GM21528 (cell line): ENCODE measurements around the gene PAPSS2.
"Not testable (repeated sequence)": the region's sequence is repeated elsewhere in the genome, so short reads cannot be mapped to it uniquely, and the experiment has no call there.

Experiments used
- ATAC-seq: cut with Tn5 transposase; IDR thresholded peaks from one replicate; pipeline ENCODE4 v1.9.1; 2021; ENCODE audit warnings: mild to moderate bottlenecking, moderate library complexity; ENCODE audit not compliant: unreplicated experiment, low FRiP score

Gene PAPSS2

GRCh38 chr10:87659571-87660483, at the start of gene PAPSS2:
TSS of gene PAPSS2 (plus strand) at chr10:87659878. CDS start at chr10:87659982, 104 bp downstream.
- peak; percentile 37 for ATAC-seq

DNA sequence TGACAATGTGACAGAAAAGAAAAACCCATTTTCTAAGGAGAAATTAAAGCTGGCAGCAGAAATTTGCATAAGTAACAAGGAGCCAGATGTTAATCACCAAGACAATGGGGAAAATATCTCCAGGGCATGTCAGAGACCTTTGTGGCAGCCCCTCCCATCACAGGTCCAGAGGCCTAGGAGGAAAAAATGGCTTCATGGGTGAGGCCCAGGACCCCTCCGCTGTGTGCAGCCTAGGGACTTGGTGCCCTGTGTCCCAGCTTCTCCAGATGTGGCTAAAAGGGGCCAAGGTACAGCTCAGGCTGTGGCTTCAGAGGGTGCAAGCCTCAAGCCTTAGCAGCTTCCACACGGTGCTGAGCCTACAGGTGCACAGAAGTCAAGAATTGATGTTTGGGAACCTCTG, 48.3 kb upstream of the PAPSS2 start:
- not testable (repeated sequence) for ATAC-seq

- no peak for ATAC-seq
Measured at GRCh38 chr10:87612115-87612514, 47.6 kb upstream of the PAPSS2 start.

DNA sequence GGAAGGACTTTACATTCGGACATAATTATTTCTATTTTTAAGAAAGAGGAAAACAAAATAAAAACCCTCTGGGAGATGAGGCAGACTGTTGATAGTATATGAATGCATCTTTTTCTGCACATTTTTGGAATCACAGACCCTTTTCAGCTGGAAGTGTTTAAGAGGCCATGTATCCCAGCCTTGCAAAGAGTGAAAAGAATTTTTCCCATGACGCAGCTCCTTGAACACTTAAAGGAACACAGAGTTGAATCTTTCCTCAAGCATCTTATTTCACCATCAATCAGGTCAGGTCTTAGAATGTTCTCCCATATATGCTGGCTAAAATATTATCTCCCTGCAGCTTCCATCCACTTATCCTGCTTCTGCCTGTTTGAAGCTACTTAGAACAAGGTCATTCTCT, 45.9 kb upstream of the PAPSS2 start:
- no peak for ATAC-seq

- ATAC-seq, result no peak
Measured at GRCh38 chr10:87615856-87616255, 43.8 kb upstream of the PAPSS2 start.

DNA sequence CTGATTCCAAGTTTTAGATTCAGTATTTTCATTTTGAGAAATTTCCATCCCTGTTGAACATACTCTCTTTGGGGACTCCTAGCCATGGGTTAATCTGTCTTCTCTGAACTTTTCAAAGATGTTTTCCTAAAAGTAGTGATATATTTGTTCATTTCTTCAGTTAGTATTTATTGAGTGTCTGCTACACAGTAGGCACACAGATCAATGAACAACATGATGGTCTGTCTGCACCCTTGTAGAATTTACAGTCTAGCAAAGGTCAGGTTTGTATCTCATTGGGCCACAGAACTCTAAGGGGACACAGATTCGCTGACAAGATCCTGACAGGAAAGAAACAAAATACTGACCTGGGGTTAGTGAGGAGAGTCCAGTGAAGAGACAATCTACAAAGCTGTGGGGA, 42.2 kb upstream of the PAPSS2 start:
- no peak for ATAC-seq

- no peak for ATAC-seq
Measured at GRCh38 chr10:87618566-87619423, 40.9 kb upstream of the PAPSS2 start.

- no peak for ATAC-seq
Measured at GRCh38 chr10:87619705-87620104, 40.0 kb upstream of the PAPSS2 start.

DNA sequence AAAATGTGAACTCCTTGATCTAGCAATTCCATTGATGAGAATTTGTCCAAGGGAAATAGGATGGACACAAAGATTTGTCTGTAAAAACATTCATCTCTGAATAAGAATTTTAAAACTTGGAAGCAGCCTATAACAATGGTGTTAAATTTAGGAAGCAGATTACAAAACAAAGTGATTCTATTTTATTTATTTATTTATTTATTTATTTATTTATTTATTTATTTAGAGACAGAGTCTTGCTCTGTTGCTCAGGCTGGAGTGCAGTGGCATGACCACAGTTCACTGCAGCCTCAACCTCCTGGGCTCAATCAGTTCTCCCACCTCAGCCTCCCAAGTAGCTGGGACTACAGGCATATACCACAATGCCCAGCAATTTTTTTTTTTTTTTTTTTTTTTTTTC, 38.2 kb upstream of the PAPSS2 start:
- ATAC-seq, result not testable (repeated sequence)

GRCh38 chr10:87622314-87623004, 37.2 kb upstream of the PAPSS2 start:
- no peak for ATAC-seq

DNA sequence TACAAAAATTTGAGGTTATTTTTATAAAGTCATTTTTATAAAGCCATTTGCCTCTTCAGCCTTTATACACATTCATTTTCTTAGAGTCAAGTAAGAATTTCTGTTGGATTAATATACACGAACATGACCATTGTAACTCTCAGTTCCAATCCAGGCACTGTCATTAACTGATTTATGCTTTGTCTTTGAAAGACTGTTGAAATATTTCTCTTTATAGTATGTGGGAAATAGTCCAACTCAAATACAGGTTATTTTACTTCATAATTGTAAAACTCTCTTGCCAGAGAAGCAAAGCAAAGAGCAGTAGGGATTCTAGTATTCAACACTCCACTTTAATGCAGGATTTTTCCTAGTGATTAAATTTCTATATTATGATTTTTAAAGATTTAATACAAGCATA, 36.5 kb upstream of the PAPSS2 start:
- ATAC-seq, result no peak

DNA sequence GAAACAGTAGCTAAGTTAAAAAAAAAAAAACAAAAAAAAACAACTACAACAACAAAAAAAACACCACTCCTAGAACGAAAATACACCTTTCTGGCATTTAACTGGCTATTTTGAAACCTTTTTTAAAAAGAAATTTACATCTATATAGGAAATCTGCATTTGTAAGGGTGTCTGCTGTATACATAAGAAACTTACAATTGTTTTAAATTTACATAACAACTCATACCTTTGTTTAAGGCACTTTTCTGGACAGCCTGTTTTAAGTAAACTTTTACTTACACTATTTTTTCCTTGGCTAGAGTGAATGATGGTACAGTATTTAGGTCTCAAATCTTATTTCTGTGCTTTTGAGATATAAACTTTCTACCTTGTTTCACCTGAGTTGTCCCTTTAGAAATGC, 34.0 kb upstream of the PAPSS2 start:
- ATAC-seq, result no peak

GRCh38 chr10:87626422-87626892, 33.2 kb upstream of the PAPSS2 start:
- no peak for ATAC-seq

- no peak for ATAC-seq
Measured at GRCh38 chr10:87630171-87630570, 29.5 kb upstream of the PAPSS2 start.

- ATAC-seq, result no peak
Measured at GRCh38 chr10:87632454-87632853, 27.2 kb upstream of the PAPSS2 start.

GRCh38 chr10:87634311-87634710, 25.4 kb upstream of the PAPSS2 start:
- no peak for ATAC-seq

DNA sequence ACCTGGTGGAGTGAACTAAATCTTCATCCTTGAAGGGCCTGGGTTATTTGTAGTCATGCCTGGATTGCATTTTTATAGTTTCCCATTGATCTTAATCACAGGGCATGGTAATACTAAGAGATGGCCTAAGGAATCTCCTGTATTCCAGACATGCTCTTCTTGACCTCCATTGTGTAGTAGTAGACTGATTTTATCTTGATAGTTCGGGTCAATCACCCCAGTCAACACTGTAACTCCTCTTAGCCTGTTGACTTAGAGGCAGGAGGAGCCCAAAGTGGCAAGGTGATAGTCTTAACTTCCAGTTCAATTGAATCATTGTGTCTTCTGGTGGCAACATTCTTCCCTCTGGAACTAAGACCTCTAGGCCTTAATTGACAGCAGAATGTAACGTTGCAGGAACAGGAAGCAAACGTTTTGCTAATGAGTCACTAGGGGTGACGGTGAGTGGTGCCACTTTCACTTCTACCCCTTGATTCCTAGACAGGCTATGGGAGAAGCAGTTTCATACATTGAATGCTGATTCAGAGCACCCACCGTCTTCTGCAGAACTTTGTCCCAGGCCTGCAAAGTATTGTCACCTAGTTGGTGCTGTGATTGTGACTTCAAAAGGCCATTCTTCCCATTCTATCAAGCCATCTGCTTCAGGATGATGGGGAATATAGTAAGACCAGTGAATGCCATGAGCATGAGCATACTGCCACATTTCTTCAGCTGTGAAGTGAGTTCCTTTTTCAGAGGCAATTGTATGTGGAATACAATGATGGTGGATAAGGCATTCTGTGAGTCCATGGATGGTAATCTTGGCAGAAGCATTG, 24.0 kb upstream of the PAPSS2 start:
- ATAC-seq, result no peak

DNA sequence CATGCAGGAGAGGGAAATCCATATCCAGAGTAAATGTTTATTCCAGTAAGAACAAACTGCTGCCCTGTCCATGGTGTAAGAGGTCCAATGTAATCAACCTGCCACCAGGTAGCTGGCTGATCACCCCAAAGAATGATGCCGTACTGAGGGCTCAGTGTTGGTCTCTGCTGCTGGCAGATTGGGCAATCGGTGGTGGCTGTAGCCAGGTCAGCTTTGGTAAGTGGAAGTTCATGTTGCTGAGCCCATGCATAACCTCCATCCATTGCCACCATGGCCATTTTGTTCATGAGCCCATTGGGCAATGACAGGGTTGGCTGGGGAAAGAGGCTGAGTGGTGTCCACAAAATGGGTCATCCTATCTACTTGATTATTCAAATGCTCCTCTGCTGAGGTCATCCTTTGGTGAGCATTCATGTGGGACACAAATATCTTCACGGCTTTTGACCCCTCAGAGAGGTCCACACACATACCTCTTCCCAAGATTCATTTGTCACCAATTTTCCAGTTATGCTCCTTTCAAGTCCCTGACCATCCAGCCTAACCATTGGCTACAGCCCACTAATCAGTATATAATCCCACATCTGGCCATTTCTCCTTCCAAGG, 23.3 kb upstream of the PAPSS2 start:
- no peak for ATAC-seq

- no peak for ATAC-seq
Measured at GRCh38 chr10:87639493-87639892, 20.2 kb upstream of the PAPSS2 start.
